Right renal pelvis (tissue), 4 donors: Measurements from ENCODE around the gene MSMB. TPM values are rescaled to one million over a fixed set of nuclear protein-coding genes. Genes with fewer than 3 reads are reported as not detected.
"Not testable (repeated sequence)": the region's sequence is repeated elsewhere in the genome, so short reads cannot be mapped to it uniquely, and the experiment has no call there.

Experiments used
- DNase-seq, 4 donors: peaks; one replicate each; pipeline ENCODE4 v3.0.0-alpha.2; 2013; ENCODE audit warnings: low read depth in 4 of 4, low spot score in 3 of 4, missing footprints in 1 of 4
- polyA plus RNA-seq, 4 donors: library from polyadenylated mRNA; unstranded; fragments of 120-200 nt; gene quantifications; one replicate each; pipeline ENCODE4 v1.2.1, GENCODE V29; 2013; ENCODE audit not compliant: insufficient read length in 4 of 4

The MSMB gene
- polyA plus RNA-seq, 4 donors = not detected

DNA sequence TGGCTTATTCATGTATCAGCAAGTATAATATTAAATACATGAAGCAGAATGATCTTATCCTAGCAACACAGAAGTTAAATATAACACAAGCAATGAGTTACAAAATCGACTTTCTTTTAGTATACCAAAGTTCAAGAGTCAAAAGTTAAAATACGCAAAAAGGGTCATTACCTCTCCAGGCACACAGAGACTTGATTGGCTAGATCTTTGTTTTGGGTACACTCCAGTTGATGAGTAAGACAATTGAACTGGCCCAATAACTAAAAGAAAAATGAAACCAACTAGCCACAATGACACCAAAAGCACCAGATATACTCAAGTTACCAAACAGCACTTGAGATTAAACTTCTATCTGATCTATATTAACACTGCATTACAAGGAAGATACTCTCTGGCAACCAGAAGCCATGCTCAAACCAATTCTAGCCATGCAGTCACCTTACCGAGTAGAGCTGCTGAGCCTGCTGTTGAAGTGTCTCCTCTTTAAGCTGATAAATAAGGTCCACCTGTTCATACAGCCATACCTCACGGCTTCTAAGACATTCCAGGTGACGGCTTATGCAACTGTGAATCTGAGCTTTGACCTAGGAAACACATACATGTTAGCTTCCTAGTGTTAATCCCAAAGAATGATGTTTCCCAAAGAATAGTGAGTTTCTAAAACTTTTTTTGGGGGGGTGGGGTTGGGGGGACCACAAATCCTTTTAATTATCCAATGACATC lies 31.2 kb downstream of the MSMB start:
- no peak for DNase-seq

DNA sequence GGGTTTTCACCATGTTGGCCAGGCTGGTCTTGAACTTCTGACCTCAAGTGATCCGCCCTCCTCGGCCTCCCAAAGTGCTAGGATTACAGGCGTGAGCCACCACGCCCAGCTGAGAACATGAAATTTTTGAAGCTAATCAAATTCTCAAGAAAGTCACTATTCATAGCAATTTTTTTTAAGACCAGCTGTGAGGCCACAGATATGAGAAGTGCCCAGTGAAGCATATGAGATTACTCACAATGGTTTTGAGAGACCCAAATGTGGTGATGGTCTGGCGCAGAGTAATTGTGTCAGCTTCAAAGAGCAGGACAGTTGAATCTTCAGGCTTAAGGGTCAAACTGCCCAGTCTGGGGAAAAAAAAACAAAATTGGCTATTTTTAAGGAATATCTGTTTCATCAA lies 31.9 kb downstream of the MSMB start:
- DNase-seq = no peak

DNA sequence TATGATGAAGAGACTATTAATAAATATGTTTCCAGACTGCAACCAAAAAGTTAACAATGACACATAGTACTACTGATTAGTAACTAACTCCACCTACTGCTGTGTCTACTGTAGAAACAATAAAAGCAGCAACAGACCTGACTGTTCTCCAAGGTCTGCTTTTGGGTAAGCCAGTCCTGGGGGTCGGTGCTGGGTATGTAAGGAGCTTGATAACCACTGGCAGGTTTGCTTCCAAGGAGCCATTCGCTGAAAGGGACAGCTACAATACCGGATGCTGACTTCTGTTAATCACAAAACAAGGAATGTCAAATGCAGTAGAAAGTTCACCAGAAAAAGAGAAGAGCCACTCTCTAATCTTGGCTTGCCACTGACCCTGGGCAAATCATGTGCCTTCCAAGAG lies 33.3 kb downstream of the MSMB start:
- no peak for DNase-seq

DNA sequence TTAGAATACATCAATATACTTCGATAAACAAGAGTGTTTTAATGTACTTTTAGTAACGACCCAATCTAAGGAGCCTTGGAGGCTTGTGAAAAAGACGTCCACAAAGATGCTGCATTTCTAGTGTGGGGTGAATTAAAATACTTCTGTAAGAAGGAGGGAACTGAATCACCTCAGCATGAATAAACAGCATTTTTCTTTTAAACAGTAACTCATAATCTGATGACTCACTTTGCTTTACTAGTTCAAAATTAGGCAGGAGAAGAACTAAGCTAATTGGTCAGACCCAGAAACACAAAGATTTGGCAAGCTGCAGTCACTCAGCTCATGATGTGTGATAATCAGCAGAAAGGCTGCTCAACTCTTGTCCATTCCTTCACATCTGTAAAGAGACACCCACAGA lies 39.9 kb downstream of the MSMB start:
- DNase-seq = no peak

DNA sequence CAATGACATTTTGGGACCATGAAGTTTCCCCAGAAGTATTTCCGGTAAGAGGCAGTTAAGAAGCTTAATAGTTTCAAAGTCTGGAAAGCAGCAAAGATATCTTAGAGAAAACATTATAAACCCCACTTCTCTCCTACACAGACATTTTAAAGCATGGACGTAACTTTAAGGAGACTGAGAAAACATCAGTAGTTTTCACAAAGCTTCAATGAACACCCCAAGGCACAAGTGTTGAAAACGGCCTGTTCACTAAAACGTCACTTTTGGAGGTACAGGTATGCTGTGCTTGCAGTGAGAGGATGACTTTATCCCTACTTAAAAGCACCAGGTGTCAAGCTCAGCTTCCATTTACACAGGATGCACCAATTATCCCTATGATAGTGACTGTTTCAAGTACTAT lies 40.7 kb downstream of the MSMB start:
- DNase-seq = no peak

DNA sequence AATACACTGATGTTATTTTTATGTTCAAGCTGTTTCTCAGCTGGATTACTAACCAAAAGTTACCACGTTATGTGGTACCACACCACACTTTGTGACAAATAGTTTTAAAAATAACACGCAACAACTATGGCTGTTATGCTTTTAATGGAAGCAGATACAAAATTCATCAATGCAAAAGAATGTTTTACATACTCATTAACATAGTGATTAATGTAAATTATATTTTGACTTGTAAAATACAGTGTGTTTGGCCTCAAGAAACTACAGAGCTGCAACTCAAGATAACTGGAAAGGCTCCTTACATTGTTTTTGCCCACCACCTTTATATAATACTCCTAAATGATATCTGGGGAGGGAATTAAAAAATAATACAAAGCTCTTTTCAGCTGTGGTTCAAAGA lies 41.1 kb downstream of the MSMB start:
- DNase-seq = no peak

DNA sequence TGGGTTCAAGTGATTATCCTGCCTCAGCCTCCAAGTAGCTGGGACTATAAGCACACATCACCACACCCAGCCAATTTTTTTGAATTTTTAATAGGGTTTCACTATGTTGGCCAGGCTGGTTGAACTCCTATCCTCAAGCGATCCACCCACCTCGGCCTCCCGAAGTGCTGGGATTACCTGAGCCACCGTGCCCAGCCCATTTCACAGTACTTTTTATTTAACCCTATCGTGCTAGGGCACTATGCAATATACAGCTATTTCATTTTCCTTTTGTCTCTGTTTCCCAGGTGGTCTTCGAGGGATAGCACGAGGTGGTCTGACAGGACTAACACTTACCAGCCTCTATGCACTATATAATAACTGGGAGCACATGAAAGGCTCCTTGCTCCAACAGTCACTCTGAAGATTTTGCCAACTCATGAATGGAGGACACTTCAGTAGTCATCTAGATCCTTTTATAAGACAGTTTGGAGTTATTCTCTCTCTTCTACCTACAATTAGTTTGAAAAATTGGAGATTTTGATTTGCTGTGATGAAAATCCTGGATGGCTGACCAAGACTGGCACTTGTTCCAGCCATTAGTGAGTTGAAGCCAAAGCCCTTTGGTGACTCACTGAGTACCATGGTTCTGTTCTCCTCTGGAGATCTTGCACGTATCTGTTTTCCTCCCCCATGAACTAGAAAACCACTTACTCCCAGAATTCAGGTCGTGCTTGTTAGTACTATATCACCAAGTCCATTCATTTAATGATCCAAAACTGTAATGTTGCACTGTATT lies 43.0 kb downstream of the MSMB start:
- DNase-seq = no peak

DNA sequence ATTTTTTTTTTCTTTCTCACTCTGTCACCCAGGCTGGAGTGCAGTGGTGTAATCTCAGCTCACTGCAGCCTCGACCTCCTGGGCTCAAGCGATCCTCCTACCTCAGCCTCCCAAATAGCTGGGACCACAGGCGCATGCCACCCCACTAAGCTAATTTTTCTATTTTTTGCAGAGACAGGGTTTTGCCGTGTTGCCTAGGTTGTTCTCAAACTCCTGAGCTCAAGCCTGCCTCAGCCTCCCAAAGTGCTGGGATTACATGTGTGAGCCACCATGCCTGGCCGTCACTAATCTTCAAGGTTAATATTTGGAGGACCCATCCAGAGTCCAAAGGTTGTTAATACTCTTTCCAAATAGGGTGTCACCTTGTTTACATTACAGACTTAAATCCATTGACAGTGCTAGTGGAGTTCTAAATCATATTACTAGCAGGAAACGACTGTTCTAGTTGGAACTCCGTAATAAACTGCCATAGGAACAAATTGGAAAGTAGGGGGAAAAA lies 43.8 kb downstream of the MSMB start:
- not testable (repeated sequence) for DNase-seq

DNA sequence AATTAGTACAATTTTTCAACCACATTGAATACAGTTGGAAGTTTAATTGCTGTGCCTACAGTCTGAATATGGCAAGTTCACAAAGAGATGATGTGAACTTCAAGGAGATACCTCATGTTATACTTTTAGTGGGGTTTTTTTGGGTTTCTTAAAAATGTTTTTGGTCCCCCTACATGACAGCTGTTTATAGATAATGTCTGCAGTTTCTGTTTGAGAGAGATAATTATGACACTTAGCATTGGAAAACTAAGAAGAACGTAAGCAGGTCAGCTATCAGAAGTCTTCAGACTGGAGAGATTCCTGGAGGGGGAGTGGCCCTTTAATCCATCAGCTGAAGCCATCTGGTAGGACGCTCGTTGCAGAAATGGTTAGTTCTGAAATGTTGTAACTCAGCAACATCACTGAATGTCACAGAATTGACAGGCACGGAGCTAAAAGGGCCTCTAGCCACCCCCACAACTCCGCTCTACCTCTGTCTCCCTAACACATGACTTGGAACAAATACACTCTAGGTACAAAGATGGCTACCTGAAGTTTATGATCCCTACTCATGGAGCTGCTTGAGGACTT lies 44.8 kb downstream of the MSMB start:
- no peak for DNase-seq

DNA sequence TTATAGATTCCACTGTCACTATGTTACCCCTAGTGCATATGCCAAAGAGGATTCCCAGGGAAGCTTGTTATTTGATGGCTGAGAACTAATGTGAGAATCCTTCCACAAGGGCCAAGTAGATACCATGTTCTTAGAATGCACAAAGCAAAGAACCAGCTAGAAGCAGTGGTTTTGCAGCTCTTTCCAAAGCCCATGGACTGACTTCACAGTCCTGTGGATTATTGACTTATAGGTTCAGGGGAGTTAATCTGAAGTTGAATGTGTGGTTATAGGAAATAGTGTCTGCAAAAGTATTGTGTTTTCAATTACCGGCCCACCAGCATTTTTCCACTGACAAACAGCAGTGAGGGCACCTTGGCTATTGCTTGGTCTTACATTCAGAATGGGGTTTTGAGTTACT lies 45.5 kb downstream of the MSMB start:
- DNase-seq = no peak

DNA sequence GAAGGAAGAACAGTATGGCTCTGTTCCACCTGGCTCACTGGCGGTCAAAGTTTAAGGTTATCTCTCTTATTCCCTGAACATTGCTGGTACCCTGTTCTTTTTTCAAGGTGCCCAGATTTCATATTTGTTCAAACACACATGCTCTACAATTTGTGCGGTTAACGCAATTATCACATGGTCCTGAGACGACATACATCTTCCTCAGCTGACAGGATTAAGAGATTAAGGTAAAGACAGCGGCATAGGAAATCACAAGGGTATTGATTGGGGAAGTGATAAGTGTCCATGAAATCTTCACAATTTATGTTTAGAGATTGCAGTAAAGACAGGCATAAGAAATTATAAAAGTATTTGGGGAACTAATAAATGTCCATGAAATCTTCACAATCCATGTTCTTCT lies 46.1 kb downstream of the MSMB start:
- not testable (repeated sequence) for DNase-seq

DNA sequence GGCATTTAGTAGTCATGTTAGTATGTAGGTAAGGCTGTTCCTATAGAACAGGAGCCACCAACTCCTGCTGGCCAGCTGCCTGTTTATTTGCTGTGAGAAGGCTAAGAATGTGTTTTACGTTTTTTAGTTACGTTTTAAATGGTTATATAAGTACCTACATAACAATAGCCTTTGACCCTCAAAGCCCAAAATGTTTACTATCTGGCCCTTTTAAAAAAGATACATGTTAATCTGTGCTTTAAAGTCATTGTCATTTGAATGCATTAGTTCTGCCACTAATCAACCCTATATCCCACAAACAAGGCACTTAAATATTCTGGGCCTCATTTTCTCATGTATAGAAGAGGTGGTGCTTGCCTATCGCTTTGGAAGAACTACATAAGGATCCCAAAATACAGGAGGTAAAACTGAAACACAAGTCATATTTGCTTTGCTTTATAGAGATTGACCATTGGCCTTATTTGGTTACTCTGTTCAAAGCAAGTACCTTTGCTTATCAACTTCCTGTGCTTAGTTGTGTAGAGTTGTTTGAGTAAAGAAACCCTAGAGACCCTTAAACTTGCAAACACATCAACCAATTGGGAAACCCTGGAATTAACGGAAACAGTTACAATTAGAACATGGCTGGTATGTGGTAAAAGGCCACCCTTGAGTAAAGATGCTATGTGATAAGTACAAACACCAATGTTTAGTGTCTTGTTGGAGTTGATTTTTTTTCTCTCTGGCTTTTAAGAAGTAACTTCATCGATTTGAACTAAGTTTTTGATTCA lies 47.9 kb downstream of the MSMB start:
- no peak for DNase-seq

DNA sequence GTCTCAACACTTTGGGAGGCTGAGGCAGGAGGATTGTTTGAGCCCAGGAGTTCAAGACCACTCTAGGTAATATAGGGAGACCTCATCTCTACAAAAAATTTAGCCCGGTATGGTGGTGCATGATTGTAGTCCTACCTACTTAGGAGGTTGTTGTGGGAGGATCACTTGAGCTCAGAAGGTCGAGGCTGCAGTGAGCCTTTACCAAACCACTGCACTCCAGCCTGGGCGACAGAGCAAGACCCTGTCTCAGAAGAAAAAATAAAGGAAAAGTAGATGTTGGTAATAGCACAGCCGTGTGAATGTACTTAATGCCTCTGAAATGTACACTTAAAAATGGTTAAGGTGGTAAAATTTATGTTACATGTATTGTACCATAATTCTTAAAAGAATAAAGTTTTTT lies 48.5 kb downstream of the MSMB start:
- DNase-seq = no peak

DNA sequence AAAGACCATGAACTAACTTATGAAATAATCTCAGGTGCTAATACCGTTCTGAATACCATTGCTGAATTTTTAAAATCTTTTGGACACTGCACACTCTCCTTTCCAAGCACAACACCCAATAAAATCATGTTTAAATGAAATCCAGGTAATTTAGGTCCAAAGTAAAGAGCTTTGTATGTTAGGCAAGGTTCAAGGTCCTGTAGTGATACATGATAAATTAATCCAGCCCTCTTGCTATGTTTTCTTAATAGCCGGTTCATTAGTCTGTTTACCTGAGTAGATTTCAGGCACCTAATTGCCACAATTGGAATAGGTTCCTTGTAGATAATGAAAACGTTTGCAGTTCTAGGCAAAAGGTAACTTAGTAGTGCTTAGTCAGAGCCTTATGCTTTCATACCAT lies 60.5 kb downstream of the MSMB start:
- not testable (repeated sequence) for DNase-seq

DNA sequence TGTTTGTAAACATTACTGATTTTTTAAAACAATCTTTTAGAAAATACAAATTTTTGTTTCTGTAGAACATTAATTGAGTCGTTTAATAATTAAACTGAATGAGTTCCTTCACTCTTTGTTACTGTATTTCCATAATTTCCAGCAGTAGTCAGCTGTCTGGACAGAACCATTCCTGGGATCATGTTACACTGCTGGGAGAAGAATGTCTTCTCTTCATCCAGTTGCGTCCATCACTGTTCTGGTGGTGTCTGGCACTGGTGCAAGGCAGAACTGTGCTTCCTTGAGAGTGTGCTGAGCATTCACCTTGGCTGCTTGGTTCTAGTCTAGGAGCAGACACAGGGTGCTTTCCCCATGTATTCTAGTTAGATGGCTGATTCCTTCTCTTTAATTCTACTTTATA lies 61.6 kb downstream of the MSMB start:
- not testable (repeated sequence) for DNase-seq

DNA sequence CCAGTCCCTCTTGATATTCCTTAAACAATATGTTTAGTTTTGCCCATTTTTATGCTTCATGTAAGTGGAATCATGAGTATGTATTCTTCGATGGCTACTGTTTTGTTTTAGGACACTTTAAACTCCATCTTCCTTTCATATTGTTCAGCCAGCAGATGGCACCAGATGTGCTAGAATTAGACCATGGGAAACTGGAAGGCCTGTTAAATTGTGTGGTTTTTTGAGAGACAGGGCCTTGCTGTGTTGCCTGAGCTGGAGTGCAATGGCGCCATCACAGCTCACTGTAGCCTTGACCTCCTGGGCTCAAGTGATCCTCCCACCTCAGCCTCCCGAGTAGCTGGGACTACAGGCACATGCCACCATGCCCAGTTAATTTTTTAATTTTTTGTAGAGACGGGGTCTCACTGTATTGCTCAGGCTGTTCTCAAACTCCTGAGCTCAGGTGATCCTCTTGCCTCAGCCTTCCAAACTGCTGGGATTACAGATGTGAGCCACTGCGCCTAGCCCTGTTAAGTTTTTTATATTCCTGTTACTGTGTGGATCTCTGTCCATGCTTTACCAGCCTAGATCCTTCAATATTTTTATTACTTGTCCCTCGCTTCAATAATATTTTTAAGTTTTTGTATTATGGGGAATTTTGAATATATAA lies 62.4 kb downstream of the MSMB start:
- DNase-seq = peak in 1 of 4 donors; percentile 22
